Activated CD4-positive, alpha-beta memory T cell treated with anti-CD3 and anti-CD28 coated beads, Interleukin-2, amount 10 ng/mL, durations not matched to agents 7 days and 5 days (primary cell): ENCODE results near the gene GM2A. TPM values are rescaled to one million over a fixed set of nuclear protein-coding genes. Genes with fewer than 3 reads are reported as not detected.

Source experiments
- CTCF ChIA-PET: fragments of 350-600 bp; sonication (Branson Sonifier 250); formaldehyde crosslinking; loops from one replicate; lab custom pipeline; 2021; ENCODE audit warnings: antibody characterized with exemption, inconsistent platforms; lab: Charles Lee
- POLR2A ChIA-PET: fragments of 350-600 bp; sonication (Branson Sonifier 250); formaldehyde crosslinking; loops from one replicate; lab custom pipeline; 2021; ENCODE audit warnings: antibody characterized with exemption; lab: Charles Lee
- DNase-seq: peaks from one replicate; pipeline ENCODE4 v3.0.0-alpha.2; 2020
- H3K27ac Mint-ChIP-seq: one replicate; pipeline ENCODE4 v1.8.0; 2021; ENCODE audit warnings: mild to moderate bottlenecking, mixed read lengths
- H3K27me3 Mint-ChIP-seq: one replicate; pipeline ENCODE4 v1.8.0; 2021; ENCODE audit warnings: mixed read lengths
- H3K36me3 Mint-ChIP-seq: one replicate; pipeline ENCODE4 v1.8.0; 2021; ENCODE audit warnings: low read depth, mixed read lengths
- H3K4me1 Mint-ChIP-seq: one replicate; pipeline ENCODE4 v1.8.0; 2021; ENCODE audit warnings: mixed read lengths
- H3K4me3 Mint-ChIP-seq: one replicate; pipeline ENCODE4 v1.8.0; 2021; ENCODE audit warnings: mild to moderate bottlenecking, mixed read lengths
- H3K9me3 Mint-ChIP-seq: one replicate; pipeline ENCODE4 v1.8.0; 2021; ENCODE audit warnings: mixed read lengths
- total RNA-seq, 2 experiments: library from RNA; stranded (reverse); gene quantifications; one replicate each; pipeline ENCODE4 v1.2.3, GENCODE V29; 2021

The GM2A gene
- 10 to 100 TPM; 22.4 to 24.5 TPM for total RNA-seq

- Mint-ChIP-seq H3K27me3 (no peaks in the 10 kb centered on the region), H3K27ac (peak within 1 kb of the TSS; percentile 92), H3K9me3 (no peaks in the 10 kb centered on the region), H3K4me3 (peak within 1 kb of the TSS; percentile 82), H3K36me3 (peaks cover 4% of the 10 kb centered on the region), H3K4me1 (peaks cover 51% of the 10 kb centered on the region)
- DNase-seq = peak; percentile 99
- ChIA-PET POLR2A (interaction anchor here (0.6 to 4.9 kb wide), 12 partner anchors 10 to 804 kb away, joined by 3 to 99 read pairs (median 4); partner anchors contain the start of genes CCDC69, G3BP1 and RBM22), CTCF (interaction anchor here (0.7 to 4.0 kb wide), 20 partner anchors 9 to 803 kb away, joined by 3 to 21 read pairs (median 4); partner anchors contain the start of genes ANXA6, CCDC69 and SLC36A1)
These were observed at the start of gene GM2A for GRCh38 chr5:151252762-151253604. TSS of gene GM2A (plus strand) at chr5:151253185. CDS start at chr5:151253217, 32 bp downstream.

- peaks cover 37% of the 10 kb centered on the region for H3K36me3 Mint-ChIP-seq
- ChIA-PET POLR2A (interaction anchor here (4.6 kb wide), 1 partner anchor 9 kb away, joined by 40 read pairs; no protein-coding TSS in a partner anchor), CTCF (interaction anchor here (1.6 to 1.7 kb wide), 2 partner anchors 39 to 78 kb away, joined by 4 to 7 read pairs; no protein-coding TSS in a partner anchor)
- no peaks in the 10 kb centered on the region for H3K9me3 Mint-ChIP-seq
- peaks cover 30% of the 10 kb centered on the region for H3K4me1 Mint-ChIP-seq
- H3K27me3 Mint-ChIP-seq = no peaks in the 10 kb centered on the region
- DNase-seq = no peak
- no peak overlapping the region for H3K27ac Mint-ChIP-seq
- no peak overlapping the region for H3K4me3 Mint-ChIP-seq
These were observed 48.9 kb upstream of the GM2A start for GRCh38 chr5:151204051-151204450.

DNA sequence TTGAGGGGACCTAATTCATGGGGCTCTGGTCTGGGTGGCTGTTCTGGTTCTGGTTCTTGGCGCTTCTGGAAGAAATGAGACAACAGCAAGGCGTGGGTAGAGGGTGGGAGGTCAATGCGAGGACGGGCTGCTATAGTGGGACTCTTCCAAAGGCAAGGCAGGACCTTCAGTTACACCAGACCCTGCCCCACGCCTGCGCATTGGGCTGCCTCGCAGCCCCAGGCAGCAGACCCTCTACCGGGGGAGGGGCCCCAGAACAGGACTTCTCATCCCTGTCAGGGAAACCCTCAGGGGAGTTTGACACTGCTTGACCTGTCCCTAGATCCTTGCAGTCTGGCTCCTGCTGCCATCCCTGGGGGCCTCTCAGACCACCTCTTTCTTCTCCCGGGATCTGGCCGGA lies 47.6 kb upstream of the GM2A start:
- no peak overlapping the region for H3K4me3 Mint-ChIP-seq
- no peaks in the 10 kb centered on the region for H3K27me3 Mint-ChIP-seq
- ChIA-PET POLR2A (interaction anchor here (1.0 kb wide), 1 partner anchor 19 kb away, joined by 4 read pairs; the partner anchor contains the start of gene CCDC69), CTCF (no interaction called here)
- no peak overlapping the region for H3K27ac Mint-ChIP-seq
- DNase-seq = peak; percentile 11
- peaks cover 34% of the 10 kb centered on the region for H3K4me1 Mint-ChIP-seq
- no peaks in the 10 kb centered on the region for H3K9me3 Mint-ChIP-seq
- peaks cover 25% of the 10 kb centered on the region for H3K36me3 Mint-ChIP-seq

GRCh38 chr5:151208481-151208914 lies 44.5 kb upstream of the GM2A start:
- no peak for DNase-seq
- CTCF ChIA-PET = interaction anchor here (1.2 kb wide), 1 partner anchor 44 kb away, joined by 3 read pairs; no protein-coding TSS in a partner anchor
- Mint-ChIP-seq H3K9me3 (no peaks in the 10 kb centered on the region), H3K27me3 (no peaks in the 10 kb centered on the region), H3K27ac (no peak overlapping the region), H3K4me3 (no peak overlapping the region), H3K4me1 (peaks cover 45% of the 10 kb centered on the region), H3K36me3 (peaks cover 19% of the 10 kb centered on the region)
- POLR2A ChIA-PET = interaction anchor here (1.5 kb wide), 2 partner anchors 15 to 82 kb away, joined by 3 to 5 read pairs; partner anchors contain the start of gene CCDC69

DNA sequence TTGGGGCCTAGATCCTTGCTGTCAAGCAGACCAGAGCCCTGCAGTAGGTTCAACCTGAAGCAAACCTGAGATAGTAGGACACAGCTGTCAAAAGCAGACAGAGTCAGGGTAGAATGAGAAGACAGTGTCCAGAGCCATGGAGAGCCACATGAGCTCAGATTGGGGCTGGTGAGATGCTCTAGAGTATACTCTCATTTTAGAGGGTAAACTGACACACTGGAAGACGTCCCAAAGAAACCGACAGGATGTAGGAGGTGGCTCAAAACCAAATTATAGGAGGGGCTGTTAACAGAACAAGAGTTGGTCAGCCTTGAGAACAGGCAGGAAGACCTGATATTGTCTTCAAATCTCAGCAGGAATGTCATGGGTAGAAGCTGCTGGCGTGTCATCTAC lies 40.6 kb upstream of the GM2A start:
- peak overlapping the region; percentile 98 for H3K27ac Mint-ChIP-seq
- H3K36me3 Mint-ChIP-seq = peaks cover 40% of the 10 kb centered on the region
- DNase-seq = no peak
- no peaks in the 10 kb centered on the region for H3K27me3 Mint-ChIP-seq
- peaks cover 69% of the 10 kb centered on the region for H3K4me1 Mint-ChIP-seq
- peak overlapping the region; percentile 86 for H3K4me3 Mint-ChIP-seq
- ChIA-PET CTCF (interaction anchor here (1.0 to 5.9 kb wide), 9 partner anchors 11 to 762 kb away, joined by 3 to 49 read pairs (median 14); partner anchors contain the start of genes CCDC69 and GM2A), POLR2A (interaction anchor here (0.7 to 6.1 kb wide), 18 partner anchors 10 to 800 kb away, joined by 3 to 183 read pairs (median 4); partner anchors contain the start of genes CCDC69, CD74, G3BP1 and GM2A)
- H3K9me3 Mint-ChIP-seq = no peaks in the 10 kb centered on the region

DNA sequence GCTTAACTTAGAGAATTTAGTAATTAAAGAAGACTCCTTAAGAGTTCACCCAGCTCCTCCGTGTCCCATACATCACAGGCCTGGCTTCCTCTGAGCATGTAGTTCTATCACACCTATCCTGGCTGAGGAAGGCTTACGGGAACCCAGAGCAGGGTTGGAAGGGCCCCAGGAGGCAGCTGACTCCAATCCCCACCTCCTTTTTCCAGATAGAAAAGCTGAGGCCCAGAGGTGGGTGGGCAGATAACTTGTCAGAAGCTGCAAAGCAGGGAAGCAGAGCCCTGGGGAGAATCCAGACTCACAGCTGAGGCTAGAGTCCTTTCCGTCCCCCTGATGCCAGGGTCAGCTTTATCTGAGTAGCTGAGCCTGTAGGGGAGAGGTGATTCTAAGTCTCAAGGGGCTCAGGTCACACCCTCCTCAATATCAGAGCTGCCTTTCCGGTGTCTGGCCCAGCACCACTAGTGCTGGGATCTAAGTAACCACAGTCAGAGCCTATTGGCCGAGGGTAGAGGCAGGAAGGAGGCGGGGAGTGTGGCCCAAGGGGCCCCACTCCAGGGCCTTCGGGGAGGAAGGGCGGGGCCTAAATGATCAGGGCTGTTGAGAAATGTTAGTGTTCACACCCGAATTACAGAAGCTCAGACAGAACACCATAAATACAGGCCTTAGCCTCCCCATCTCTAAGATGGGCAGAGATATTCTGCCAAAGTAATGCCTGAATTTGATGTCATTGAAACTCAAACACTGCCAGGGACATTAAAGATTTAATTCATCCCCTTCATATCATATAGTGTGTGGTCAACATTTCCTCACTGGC lies 39.0 kb upstream of the GM2A start:
- Mint-ChIP-seq H3K4me1 (peaks cover 77% of the 10 kb centered on the region), H3K36me3 (peaks cover 53% of the 10 kb centered on the region), H3K27ac (peak overlapping the region; percentile 98), H3K4me3 (peak overlapping the region; percentile 86), H3K27me3 (no peaks in the 10 kb centered on the region), H3K9me3 (no peaks in the 10 kb centered on the region)
- ChIA-PET CTCF (interaction anchor here (0.6 to 5.9 kb wide), 11 partner anchors 8 to 764 kb away, joined by 3 to 49 read pairs (median 5); partner anchors contain the start of genes CCDC69 and GM2A), POLR2A (interaction anchor here (0.6 to 6.1 kb wide), 30 partner anchors 9 to 802 kb away, joined by 3 to 183 read pairs (median 4); partner anchors contain the start of genes ANXA6, CCDC69, CD74 and DCTN4)
- peak; percentile 92 for DNase-seq

DNA sequence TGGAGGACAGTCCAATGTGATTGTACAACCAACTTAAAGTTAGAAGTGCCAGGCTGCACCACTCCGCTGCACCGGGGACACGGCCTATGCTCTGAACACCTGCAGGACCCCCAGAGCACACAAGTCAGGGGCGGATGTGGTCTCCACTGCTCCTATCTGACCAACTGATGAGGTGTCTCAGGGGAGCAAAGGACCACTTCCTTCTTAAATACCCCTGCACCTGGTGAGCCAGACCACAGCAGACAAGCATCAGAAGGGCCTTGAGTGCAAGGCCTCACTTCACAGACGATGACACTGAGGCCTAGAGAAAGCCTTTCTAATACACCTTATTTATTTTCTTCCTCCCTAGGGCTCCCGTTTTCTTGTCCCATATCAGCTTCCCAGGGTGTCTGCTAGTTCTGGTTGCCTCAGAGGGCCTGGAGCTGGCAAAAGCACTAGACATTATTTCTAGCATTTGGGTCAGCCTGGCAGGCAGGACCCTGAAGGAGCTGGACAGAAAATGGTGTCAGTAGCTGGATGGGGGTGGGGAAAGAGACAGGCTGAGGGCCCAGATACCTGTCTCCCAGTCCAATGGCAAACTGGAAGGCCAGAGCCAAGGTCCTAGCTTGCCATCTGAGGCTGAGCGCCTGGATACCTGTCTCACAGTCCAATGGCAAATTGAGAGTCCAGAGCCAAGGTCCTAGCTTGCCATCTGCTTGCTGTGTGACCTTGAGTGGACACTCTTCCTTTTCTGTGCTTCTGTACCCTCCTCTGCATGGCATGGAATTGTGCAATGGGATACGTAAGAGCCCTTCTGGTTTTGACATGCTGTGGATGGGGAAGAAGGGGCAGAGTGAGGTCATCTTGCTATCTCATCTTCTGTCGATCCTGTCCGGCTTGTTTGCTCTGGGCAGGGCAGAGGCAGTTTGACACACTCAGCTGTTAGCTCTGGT lies 38.1 kb upstream of the GM2A start:
- peaks cover 80% of the 10 kb centered on the region for H3K4me1 Mint-ChIP-seq

GRCh38 chr5:151215546-151215880 lies 37.5 kb upstream of the GM2A start:
- H3K9me3 Mint-ChIP-seq = no peaks in the 10 kb centered on the region
- CTCF ChIA-PET = interaction anchor here (2.1 to 5.9 kb wide), 5 partner anchors 9 to 89 kb away, joined by 11 to 49 read pairs (median 21); partner anchors contain the start of genes CCDC69 and GM2A
- POLR2A ChIA-PET = interaction anchor here (1.1 to 6.1 kb wide), 6 partner anchors 8 to 135 kb away, joined by 4 to 183 read pairs (median 16); partner anchors contain the start of genes ANXA6, CCDC69, GM2A and TNIP1
- no peak for DNase-seq
- H3K4me3 Mint-ChIP-seq = peak overlapping the region; percentile 86
- H3K27ac Mint-ChIP-seq = peak overlapping the region; percentile 98
- H3K27me3 Mint-ChIP-seq = no peaks in the 10 kb centered on the region
- peaks cover 66% of the 10 kb centered on the region for H3K36me3 Mint-ChIP-seq
- peaks cover 86% of the 10 kb centered on the region for H3K4me1 Mint-ChIP-seq

More for the DNA sequence above, 38.1 kb upstream of the GM2A start:
- ChIA-PET CTCF (interaction anchor here (1.0 to 5.9 kb wide), 8 partner anchors 9 to 89 kb away, joined by 3 to 49 read pairs (median 12); partner anchors contain the start of genes CCDC69 and GM2A), POLR2A (interaction anchor here (1.1 to 6.1 kb wide), 20 partner anchors 8 to 803 kb away, joined by 3 to 183 read pairs (median 7); partner anchors contain the start of genes ANXA6, CCDC69, CD74 and DCTN4)
- Mint-ChIP-seq H3K36me3 (peaks cover 59% of the 10 kb centered on the region), H3K27me3 (no peaks in the 10 kb centered on the region), H3K27ac (peak overlapping the region; percentile 98), H3K4me3 (peak overlapping the region; percentile 86), H3K9me3 (no peaks in the 10 kb centered on the region)
- peak; percentile 65 for DNase-seq

DNA sequence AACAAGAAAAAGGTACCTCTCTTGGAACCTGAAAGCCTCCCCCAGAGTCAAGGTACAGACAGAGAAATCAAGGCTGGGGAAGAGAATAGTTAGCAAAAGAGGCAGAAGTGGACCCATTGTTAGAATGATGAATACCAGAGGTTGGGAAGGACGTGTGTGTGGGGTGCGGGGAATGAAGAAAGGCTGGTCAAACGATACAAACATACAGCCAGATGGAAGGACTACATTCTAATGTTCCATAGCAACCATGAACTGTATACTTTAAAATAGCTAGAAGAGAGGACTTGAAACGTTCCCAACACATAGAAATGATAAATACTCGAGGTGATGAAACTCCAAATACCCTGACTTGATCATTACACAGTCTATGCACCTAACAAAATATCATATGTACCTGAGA lies 36.2 kb upstream of the GM2A start:
- Mint-ChIP-seq H3K27ac (peak overlapping the region; percentile 0), H3K9me3 (no peaks in the 10 kb centered on the region), H3K36me3 (peaks cover 75% of the 10 kb centered on the region), H3K4me1 (peaks cover 88% of the 10 kb centered on the region), H3K4me3 (no peak overlapping the region), H3K27me3 (no peaks in the 10 kb centered on the region)
- no peak for DNase-seq
- ChIA-PET CTCF (no interaction called here), POLR2A (interaction anchor here (6.1 kb wide), 1 partner anchor 35 kb away, joined by 99 read pairs; the partner anchor contains the start of gene GM2A)

GRCh38 chr5:151218177-151218576 lies 34.8 kb upstream of the GM2A start:
- CTCF ChIA-PET = interaction anchor here (0.6 kb wide), 1 partner anchor 510 kb away, joined by 3 read pairs; no protein-coding TSS in a partner anchor
- POLR2A ChIA-PET = no interaction called here

GRCh38 chr5:151219138-151219537 lies 33.8 kb upstream of the GM2A start:
- H3K4me3 Mint-ChIP-seq = no peak overlapping the region
- H3K4me1 Mint-ChIP-seq = peaks cover 84% of the 10 kb centered on the region
- H3K36me3 Mint-ChIP-seq = peaks cover 69% of the 10 kb centered on the region
- H3K9me3 Mint-ChIP-seq = no peaks in the 10 kb centered on the region
- ChIA-PET CTCF (interaction anchor here (0.7 kb wide), 1 partner anchor 287 kb away, joined by 3 read pairs; no protein-coding TSS in a partner anchor), POLR2A (no interaction called here)
- H3K27me3 Mint-ChIP-seq = no peaks in the 10 kb centered on the region
- DNase-seq = no peak
- H3K27ac Mint-ChIP-seq = no peak overlapping the region

More at GRCh38 chr5:151218177-151218576, 34.8 kb upstream of the GM2A start:
- no peaks in the 10 kb centered on the region for H3K27me3 Mint-ChIP-seq
- H3K27ac Mint-ChIP-seq = no peak overlapping the region
- H3K4me3 Mint-ChIP-seq = no peak overlapping the region
- H3K9me3 Mint-ChIP-seq = no peaks in the 10 kb centered on the region
- DNase-seq = no peak
- H3K4me1 Mint-ChIP-seq = peaks cover 88% of the 10 kb centered on the region
- peaks cover 71% of the 10 kb centered on the region for H3K36me3 Mint-ChIP-seq
